ENCODE data around the gene FYCO1.
"Not testable (repeated sequence)": the region's sequence is repeated elsewhere in the genome, so short reads cannot be mapped to it uniquely, and the experiment has no call there.

FYCO1 gene

GRCh38 chr3:46008058-46008457, 12.4 kb upstream of the FYCO1 start:
- DNase-seq = no peak

DNA sequence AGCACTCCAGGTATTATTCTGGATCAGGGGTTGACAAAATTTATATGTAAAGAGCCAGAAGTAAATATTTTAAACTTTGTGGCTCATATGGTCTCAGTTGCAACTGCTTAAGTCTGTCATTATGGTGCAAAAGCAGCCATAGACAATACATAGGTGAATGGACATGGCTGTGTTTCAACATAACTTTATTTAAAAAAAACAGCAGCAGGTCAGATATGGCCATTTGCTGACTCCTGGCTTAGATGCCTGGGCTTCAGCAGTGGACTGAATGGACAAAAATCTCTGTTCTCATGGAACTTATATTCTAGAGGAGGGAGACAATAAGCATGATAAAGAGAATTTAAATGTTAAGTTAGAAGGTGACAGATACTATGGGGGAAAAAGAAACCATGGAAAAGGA, 11.7 kb upstream of the FYCO1 start:
- no peak for DNase-seq

GRCh38 chr3:46006238-46007032, 10.8 kb upstream of the FYCO1 start:
- DNase-seq = no peak

DNA sequence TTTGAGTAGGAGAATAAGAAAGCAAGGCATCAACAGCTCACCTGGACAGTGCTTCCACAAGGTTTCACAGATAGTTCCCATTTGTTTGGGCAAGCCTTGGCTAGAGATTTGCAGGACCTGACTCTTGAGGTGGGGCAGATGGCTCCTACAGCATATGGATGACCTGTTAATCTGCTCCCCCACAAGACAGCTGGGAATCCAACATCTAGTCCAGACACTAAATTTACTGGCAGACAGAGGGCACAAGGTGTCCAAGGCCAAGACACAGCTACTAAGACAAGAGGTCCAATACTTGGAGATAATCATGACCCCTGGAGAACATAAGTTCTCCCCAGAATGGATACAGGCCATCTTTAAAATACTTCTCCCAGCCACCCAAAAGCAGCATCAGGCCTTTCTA, 8.1 kb upstream of the FYCO1 start:
- DNase-seq = not testable (repeated sequence)

- DNase-seq = no peak
These were observed 5.6 kb upstream of the FYCO1 start for GRCh38 chr3:46001178-46001577.

DNA sequence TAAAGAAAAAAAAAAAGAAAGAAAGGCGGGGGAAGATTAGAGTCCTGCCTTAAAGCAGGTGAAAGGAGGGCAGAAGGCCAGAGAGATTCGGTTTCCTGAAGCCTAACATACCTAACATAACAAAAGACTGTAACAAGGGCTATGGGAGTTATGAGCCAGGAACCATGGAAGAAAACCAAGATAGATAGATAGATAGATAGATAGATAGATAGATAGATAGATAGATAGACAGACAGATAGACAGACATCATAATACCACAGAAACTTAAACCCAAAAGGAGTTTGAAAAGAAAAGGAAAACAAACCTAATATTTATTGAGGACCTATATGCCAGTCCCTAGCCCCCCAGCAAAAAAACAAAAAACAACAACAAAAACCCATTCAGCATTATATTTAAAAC, 2.3 kb upstream of the FYCO1 start:
- no peak for DNase-seq

DNA sequence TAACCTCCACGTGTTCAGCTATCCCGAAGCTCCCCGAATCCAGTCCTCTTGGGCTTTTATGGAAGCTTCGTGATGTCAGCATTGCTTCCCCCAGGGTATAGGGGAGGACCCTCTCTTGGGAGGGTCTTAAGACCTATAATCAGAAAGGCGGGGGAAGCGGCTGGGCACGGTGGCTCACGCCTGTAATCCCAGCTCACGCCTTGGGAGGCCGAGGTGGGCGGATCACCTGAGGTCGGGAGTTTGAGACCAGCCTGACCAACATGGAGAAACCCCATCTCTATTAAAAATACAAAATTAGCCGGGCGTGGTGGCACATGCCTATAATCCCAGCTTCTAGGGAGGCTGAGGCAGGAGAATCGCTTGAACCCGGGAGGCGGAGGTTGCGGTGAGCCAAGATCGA, 1.9 kb upstream of the FYCO1 start:
- not testable (repeated sequence) for DNase-seq

DNA sequence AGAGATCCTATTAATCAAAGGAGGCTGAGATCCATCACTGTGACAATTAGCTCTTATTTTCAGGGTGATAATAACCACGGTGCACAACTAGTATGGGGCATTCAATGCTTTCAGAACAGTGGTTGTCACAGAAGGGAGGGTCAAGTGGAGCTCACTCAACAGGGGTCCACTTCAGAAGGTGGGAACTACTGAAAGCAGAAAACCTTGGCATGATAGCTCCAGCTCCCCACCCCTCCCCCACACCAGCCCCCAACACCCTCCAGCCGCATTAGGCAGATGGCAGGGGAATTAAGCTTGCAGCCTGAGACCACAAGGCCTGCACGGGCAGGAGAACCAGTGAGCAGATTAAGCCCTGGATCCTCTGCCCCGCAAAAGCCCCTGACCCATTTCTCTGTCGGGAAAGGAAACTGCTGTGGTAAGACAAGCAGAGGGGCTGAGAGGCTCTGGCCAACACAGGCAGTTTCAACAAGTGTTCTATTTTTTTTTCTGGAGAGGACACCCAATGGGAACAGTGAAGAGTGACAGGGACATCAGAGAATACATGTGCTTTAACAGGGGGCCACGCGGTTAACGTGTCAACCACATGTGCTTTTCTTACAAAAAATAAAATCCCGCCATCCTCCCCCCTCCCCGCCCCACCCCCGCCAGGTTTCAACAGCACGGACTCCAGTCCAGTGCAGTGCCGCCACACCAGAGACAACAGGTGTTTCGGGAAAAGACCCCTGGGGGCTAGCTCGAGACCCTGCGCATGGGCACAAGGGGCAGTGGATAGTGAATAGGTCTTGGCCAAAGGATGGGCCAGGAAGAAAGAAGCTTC, 997 bp downstream of the FYCO1 start:
- peak; percentile 41 for DNase-seq

DNA sequence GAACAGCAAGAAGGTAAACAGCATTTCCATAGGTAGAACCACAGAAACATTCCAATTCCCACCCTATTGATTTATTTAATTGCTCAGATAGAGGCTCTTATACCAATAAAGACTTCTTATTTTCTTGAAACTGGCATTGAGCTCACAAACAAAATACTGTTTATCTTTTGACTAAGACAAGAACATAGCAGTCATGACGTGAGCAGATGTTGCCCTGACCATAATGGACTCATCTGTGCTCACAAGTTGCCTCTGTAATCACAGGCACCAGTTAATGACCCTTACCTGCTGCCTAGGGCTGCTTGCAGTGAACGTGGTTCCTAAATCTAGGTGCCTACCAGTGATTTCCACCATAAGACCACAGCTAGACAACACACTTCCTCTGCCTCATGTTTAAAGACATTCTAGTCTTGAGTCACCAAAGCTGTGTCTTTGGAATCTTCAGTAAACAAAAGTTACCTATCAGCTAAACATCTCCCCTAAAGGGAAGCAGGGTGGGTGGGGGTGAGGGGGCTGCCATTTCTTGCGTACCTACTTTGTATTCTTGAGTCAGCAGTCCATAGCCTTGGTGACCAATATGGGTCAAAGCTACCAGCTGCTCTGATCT, 2.1 kb downstream of the FYCO1 start:
- no peak for DNase-seq

DNA sequence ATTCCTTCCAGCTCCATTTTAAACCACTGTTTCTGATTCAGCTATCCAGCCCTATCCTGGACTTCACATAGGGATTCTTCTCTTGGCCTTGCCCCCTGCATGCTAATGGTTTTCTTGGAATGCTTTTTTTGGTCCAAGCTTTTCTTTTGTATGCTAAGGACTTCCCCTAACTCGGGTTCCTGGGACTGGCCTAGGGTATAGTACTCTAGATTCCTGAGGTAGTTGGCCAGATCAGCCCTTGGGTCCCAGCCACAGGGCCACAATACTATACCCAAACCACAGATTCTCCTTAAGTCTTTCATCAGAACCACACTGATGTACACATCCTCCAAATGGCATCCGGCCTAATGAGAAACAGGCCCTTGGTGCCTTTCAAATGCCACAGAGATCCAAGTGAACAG, 2.8 kb downstream of the FYCO1 start:
- no peak for DNase-seq

GRCh38 chr3:45992133-45992729, 3.4 kb downstream of the FYCO1 start:
- no peak for DNase-seq

GRCh38 chr3:45991341-45991740, 4.3 kb downstream of the FYCO1 start:
- DNase-seq = no peak

GRCh38 chr3:45990181-45990580, 5.4 kb downstream of the FYCO1 start:
- no peak for DNase-seq

GRCh38 chr3:45988804-45989203, 6.8 kb downstream of the FYCO1 start:
- no peak for DNase-seq

DNA sequence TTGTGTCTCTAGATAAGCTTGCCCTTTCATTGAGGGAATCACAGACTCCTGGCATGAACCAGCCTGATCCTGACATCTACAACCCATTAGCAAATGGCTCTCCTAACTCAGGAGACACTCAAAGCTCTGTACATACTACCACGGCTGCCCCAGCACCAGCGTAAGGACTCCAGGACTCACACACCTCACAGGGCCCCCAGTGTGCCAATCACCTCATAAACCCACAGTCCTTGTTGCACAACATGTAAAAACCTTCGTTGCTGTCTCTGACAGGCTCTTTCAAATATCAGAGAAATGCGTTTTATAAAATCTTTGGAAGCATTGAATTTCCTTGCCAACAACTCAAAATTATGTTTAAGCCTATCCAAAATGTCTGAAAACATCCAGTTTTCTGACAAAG, 7.3 kb downstream of the FYCO1 start:
- DNase-seq = no peak

GRCh38 chr3:45987368-45988291, 8.0 kb downstream of the FYCO1 start:
- no peak for DNase-seq

GRCh38 chr3:45986303-45986982, 9.2 kb downstream of the FYCO1 start:
- DNase-seq = no peak

GRCh38 chr3:45985532-45986302, 9.9 kb downstream of the FYCO1 start:
- DNase-seq = no peak

GRCh38 chr3:45984331-45985312, 11.0 kb downstream of the FYCO1 start:
- no peak for DNase-seq

DNA sequence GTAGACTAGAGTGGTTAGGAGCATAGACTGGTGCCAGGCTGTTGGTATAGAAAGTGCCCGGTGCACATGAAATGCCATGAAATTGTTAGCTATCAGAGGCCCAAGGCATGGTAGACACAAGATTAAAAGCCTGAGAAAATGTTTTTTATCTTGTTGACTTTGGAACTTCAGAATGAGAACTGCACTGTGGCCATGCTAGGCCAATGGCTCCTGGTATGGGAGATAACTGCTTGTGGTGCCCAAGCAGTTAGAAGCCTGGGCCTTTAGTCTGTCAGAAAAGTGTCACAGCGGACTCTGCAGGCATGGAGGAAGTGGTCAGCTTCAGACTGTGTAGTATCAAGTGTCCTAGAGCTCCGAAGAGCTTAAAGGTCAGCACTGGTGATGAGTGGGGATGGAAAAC, 11.9 kb downstream of the FYCO1 start:
- DNase-seq = no peak
